DMS53 treated with DMSO at 0.1 percent for 48 hours (cell line): ENCODE measurements around the gene ATG101.

Experiments
- DNase-seq: peaks from one replicate; lab custom pipeline; 2025; ENCODE audit not compliant: unreplicated experiment; lab: John Stamatoyannopoulos, UW

The ATG101 gene

DNA sequence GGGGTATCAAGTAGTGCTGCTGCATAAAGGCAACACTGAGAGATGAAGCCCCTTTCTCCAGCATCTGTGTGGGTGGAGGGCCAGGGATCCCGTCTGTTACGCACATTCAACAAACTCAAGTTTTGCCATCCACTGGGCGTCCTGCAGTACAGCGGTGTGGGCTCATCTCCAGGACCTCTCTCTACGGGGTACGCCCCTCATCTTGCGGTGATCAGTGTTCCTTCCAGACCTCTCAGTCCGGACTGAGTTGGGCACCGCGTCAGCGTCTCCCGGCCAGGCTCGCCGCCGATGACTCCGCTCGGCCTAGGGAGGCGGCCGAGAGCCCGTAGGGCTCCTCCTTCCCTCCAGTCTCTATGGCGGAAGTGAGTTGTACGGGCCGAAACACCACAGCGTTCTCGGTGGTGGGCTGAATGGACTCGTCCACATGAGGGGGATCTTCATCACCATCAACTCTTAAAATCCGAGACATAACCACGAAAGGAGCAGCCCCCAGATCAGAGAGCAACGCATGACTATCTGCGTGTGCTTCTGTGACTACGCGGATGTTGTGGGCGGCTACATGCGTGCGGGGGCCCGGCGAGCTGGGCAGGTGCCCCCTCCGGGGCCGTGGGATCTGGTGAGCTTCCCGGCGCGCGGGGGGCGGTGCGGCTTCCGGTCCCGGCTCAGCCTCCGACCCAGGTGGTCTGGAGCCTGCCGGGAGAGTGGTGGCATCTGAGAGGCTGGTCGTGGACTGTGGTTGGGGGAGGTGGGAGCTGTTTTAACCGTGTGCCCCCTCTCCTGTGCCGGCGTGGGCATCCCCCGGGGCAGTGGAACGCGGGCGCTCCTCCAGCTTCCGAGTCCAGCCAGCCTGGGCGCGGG lies at the start of gene ATG101:
Gene ATG101, plus strand, starts transcription at position 652 of the 858 bp plus-strand sequence. CDS start 3,673 bp downstream, outside the sequence.
- DNase-seq, result peak; percentile 88

DNA sequence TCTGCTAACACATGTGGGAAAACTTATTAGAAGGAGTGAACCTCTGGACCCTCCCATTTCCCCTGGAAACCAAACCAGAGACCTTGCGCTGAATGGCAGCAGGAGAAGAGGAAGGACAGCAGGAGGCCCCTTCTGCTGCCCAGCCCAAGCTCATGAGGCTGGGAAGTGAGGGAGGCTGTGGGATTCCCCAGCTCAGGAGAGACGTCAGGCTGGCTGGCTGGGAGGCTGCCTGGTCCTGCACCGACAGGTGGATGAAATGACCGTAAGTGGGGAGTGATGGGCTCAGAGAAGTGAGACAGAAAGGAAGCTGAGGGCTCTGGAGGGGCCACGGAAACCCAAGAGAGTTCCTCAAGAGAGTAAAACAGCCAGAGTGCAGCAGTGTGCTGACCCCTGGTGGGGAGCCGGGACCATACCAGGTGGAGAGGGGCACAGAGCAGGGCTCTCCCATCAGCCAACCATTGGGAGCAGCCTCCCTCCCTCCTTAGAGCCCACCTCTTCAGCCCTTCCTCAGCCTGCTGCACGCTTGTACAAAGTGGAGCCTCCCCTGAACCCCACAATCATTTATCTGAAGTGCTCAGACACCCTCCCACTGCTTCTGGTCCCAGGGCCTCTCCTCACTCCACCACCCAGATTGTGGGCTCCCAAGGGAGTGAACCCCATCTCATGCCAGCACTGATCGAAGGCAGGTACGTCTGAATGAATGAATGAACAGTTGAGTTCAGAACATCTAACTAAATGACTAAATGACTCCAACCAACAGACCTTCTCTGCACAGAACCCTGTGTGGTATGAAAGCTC lies 49.0 kb upstream of the ATG101 start:
- peak; percentile 46 for DNase-seq

DNA sequence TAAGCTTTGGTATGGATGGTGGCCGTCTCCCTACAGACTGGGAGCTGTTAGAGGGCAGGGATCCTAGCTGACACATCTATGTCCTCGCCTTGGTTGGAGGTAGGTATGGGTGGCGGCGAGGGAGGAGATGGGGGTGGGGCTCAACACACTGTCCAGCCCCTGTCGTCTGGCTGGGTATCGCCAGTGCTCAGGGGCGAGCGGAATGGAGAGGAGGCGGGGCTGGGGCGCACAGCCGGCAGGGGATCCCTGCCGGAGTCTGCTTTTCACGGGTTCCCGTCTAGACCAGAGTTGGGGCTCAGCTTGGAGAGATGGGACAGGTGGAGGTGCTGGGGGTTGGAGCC lies 47.0 kb upstream of the ATG101 start:
- peak; percentile 58 for DNase-seq

- peak; percentile 71 for DNase-seq
Observed at GRCh38 chr12:52023182-52023975, 46.4 kb upstream of the ATG101 start.

- DNase-seq, result no peak
Observed at GRCh38 chr12:52023976-52024688, 45.6 kb upstream of the ATG101 start.

DNA sequence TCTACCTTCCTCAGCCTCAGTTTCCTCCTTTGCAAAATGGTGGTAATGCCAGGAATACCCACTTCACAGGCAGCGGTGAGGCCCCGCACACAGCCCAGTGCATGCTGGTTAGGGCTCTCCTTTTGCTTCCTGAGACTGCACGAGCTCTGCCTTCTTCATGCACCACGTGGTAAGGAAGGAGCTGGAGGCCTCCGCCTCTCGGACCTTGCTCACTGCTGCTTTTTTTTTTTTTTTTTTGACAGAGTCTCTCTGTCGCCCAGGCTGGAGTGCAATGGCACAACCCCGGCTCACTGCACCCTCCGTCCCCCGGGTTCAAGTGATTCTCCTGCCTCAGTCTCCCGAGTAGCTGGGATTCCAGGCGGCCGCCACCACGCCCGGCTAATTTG lies 44.9 kb upstream of the ATG101 start:
- DNase-seq, result peak; percentile 24

DNA sequence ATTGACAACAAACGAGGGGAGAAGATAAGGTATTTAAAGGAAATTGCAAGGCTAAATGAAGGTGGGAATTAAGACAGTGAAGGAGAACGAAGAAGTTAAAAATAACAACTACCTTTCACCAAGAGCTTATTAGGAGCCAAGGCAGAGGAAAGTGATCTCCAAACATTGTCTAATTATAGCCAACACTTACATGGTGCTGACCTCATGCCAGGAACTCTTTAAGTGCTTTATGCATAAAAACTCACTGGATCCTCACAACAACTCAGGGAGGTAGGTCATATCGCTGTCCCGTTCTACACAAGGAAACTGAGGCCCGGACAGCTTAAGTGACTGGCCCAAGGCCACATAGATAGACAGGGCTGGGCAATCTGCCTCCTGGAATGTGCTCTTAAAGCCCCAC lies 43.5 kb upstream of the ATG101 start:
- no peak for DNase-seq

GRCh38 chr12:52027085-52027843 lies 42.5 kb upstream of the ATG101 start:
- DNase-seq, result no peak

DNA sequence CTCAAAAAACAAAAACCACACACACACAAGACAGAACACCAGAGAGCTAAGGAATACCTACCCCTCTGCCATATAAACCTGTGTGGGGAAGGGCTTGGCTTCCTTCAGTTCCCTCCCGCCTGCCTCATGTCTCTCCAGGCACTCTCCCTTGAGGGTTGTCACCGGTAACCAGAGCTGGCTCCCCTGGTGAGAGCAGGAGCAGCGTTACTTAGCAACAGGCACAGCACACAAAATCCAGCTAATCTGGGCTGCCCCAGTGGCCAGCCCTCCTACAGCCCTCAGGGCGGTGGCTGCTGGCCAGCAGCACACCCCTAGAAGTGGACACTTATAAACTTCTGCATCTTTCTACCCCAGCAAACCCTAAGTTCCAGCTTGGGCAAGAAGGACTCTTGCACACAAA lies 40.1 kb upstream of the ATG101 start:
- DNase-seq, result peak; percentile 19

DNA sequence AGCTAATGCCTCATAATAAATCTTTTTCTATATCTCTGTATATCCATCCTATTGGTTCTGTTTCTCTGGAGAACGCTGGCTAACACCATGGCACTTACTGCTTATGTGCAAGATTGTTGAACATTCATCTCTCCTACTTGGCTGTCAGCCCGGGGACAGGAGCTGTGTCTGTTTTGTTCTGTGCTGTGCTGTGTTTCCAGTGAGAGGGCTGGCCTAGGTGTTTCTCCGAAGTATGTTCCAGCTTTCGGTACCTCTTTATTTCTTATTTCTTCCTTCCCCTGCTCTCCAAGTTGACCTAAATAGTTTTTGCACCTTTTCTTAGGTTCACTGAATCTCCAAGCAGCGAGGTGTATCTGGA lies 37.4 kb upstream of the ATG101 start:
- DNase-seq, result no peak

- DNase-seq, result peak; percentile 95
Observed at GRCh38 chr12:52032804-52033445, 36.9 kb upstream of the ATG101 start.

- DNase-seq, result no peak
Observed at GRCh38 chr12:52033446-52034140, 36.2 kb upstream of the ATG101 start.

- no peak for DNase-seq
Observed at GRCh38 chr12:52035190-52035589, 34.6 kb upstream of the ATG101 start.

DNA sequence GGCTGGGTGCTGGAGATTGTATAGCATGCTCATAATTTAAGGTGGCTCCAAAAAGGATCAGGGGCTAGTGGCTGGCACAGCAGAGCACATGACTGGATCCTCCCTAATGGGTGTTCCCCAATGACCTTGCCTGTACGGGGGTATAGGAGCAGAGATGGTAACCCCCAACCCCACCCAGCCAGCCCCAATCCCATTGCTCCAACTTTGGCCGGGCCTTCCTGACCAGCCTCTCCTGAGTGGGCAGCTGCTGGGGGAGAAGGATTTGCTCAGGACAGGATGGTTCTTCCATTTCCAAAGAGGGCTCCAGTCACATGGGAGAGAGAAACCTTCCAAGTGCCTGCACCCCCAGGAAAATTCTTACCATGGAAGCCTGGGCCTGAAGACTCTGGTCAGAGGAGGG lies 33.9 kb upstream of the ATG101 start:
- no peak for DNase-seq

- DNase-seq, result peak; percentile 50
Observed at GRCh38 chr12:52036587-52037171, 33.1 kb upstream of the ATG101 start.

DNA sequence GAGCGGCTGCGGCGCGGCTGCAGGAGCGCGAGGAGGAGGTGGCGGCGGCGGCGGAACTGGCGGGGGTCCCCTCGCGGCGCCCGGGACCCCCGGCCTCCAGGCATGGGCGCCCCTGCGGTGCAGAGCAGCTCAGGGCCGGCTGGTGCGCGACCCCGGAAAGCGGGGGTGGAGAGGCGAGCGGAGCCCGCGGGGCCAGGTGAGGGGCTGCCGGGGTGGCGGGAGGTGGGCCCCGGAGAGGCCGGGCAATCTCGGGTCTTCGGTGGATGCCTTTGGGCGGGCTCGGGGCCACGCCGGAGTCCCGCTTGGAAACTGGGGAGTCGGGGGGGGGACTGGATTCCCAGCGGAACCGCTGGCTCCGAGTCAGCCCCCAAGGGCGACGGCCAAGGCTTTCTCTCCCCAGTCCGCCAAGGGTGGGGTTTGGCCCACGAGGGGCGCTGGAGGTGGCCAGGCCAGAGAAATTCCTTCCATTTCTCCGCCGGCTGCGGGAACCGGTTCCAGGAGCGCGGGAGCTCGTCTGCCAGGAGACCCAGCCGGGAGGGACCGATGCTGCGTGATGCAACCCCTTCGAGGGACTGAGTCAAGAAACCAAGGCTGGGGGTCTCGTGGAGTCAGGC lies 32.4 kb upstream of the ATG101 start:
- DNase-seq, result no peak

GRCh38 chr12:52038447-52038846 lies 31.3 kb upstream of the ATG101 start:
- no peak for DNase-seq

GRCh38 chr12:52041035-52041434 lies 28.7 kb upstream of the ATG101 start:
- DNase-seq, result no peak
